ENCODE data around the gene UBE3C. TPM values are rescaled to one million over a fixed set of nuclear protein-coding genes. Genes with fewer than 3 reads are reported as not detected.

Gene UBE3C
- total and polyA plus RNA-seq, 5 donors = 22.0 to 59.7 (median 52.7) TPM

DNA sequence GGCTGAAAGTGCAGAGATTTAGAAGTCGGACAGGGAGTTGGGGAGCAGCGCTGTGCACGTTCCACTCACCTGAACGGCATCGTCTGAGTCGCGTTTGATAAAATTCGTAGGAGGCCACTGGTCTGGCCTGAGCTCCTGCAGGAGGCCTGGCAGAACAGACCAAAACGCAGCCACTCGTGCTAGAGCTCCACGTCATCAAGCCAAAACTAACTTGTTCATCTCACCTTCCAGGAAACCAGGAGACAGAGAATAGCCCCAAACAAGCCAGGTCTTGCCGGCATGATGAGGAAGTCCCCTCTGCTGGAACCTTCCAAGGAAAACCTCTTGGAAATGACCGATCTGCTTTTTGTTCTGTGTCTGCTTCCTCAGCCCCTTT, 154.7 kb downstream of the UBE3C start:
- intact Hi-C loops (cut with DNase I) = no loop called here
- H3K4me3 ChIP-seq (ENCODE audit: low read length) = no peak overlapping the region
- no peak for DNase-seq
- H3K4me1 ChIP-seq (ENCODE audit: control insufficient read depth, insufficient read depth, low read length) = no peaks in the 10 kb centered on the region
- ATAC-seq = no peak
- H3K27me3 ChIP-seq (ENCODE audit: control insufficient read depth, insufficient read depth) = no peaks in the 10 kb centered on the region
- no peaks in the 10 kb centered on the region for H3K9me3 ChIP-seq (ENCODE audit: control insufficient read depth, low read length)
- 81% methylated on average over 13 of the region's 13 CpGs for WGBS
- no peak overlapping the region for H3K27ac ChIP-seq (ENCODE audit: low read length)

- H3K9me3 ChIP-seq (ENCODE audit: control insufficient read depth, low read length) = no peaks in the 10 kb centered on the region
- H3K27me3 ChIP-seq (ENCODE audit: control insufficient read depth, insufficient read depth) = no peaks in the 10 kb centered on the region
- no peak for ATAC-seq
- peak in 1 of 3 donors; percentile 35 for DNase-seq
- WGBS = 89% methylated on average over 12 of the region's 12 CpGs
- intact Hi-C loops (cut with DNase I) = no loop called here
- H3K27ac ChIP-seq (ENCODE audit: low read length) = no peak overlapping the region
- no peak overlapping the region for H3K4me3 ChIP-seq (ENCODE audit: low read length)
- no peaks in the 10 kb centered on the region for H3K4me1 ChIP-seq (ENCODE audit: control insufficient read depth, insufficient read depth, low read length)
Observed at GRCh38 chr7:157294773-157295172, 156.0 kb downstream of the UBE3C start.

DNA sequence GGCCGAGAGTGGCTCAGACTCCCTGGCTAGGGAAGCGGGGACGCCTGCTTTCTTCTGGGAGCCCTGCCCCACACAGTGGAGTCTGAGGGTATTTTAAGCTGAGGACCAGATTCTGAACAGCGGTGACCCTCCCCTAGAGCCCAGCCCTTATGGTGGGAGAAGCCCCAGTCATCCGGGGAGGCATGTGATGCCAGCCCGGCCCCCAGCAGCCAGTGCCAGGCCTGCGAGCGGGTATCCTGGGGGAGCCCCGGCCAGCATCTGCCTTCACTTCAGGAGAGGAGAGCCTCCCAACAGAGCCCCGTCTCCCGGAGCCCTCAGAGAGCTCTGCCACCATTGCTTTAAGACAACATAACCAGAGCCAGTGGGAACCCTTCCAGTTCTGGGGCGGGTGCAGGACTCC, 156.6 kb downstream of the UBE3C start:
- Histone ChIP-seq H3K27me3 (ENCODE audit: control insufficient read depth, insufficient read depth) (no peaks in the 10 kb centered on the region), H3K9me3 (ENCODE audit: control insufficient read depth, low read length) (no peaks in the 10 kb centered on the region), H3K4me3 (ENCODE audit: low read length) (no peak overlapping the region), H3K27ac (ENCODE audit: low read length) (no peak overlapping the region), H3K4me1 (ENCODE audit: control insufficient read depth, insufficient read depth, low read length) (no peaks in the 10 kb centered on the region)
- WGBS = 88% methylated on average over 12 of the region's 12 CpGs
- no peak for ATAC-seq
- DNase-seq = no peak
- intact Hi-C loops (cut with DNase I) = no loop called here

GRCh38 chr7:157297185-157297584, 158.5 kb downstream of the UBE3C start:
- no peak overlapping the region for H3K27ac ChIP-seq (ENCODE audit: low read length)
- H3K27me3 ChIP-seq (ENCODE audit: control insufficient read depth, insufficient read depth) = no peaks in the 10 kb centered on the region
- H3K4me1 ChIP-seq (ENCODE audit: control insufficient read depth, insufficient read depth, low read length) = no peaks in the 10 kb centered on the region
- 62% methylated on average over 13 of the region's 13 CpGs for WGBS
- no peak overlapping the region for H3K4me3 ChIP-seq (ENCODE audit: low read length)
- H3K9me3 ChIP-seq (ENCODE audit: control insufficient read depth, low read length) = no peaks in the 10 kb centered on the region
- DNase-seq (no peak), ATAC-seq (no peak)
- intact Hi-C loops (cut with DNase I) = no loop called here

DNA sequence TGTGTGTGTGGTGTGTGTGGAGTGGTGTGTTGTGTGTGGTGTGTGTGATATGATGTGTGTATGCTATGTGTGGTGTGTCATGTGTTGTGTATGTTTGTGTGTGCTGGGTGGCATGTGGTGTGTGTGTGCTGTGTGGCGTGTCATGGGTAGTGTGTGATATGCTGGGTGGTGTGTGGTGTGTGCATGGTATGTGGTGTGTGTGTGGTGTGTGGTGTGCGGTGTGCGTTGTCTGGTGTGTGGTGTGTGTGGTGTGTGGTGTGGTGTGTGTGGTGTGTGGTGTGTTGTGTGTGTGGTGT, 160.5 kb downstream of the UBE3C start:
- WGBS = 95% methylated on average over 3 of the region's 3 CpGs
- ATAC-seq (no peak), DNase-seq (no peak)
- H3K4me1 ChIP-seq (ENCODE audit: control insufficient read depth, insufficient read depth, low read length) = no peaks in the 10 kb centered on the region
- H3K4me3 ChIP-seq (ENCODE audit: low read length) = no peak overlapping the region
- H3K27ac ChIP-seq (ENCODE audit: low read length) = no peak overlapping the region
- no peaks in the 10 kb centered on the region for H3K9me3 ChIP-seq (ENCODE audit: control insufficient read depth, low read length)
- H3K27me3 ChIP-seq (ENCODE audit: control insufficient read depth, insufficient read depth) = no peaks in the 10 kb centered on the region
- intact Hi-C loops (cut with DNase I) = no loop called here

DNA sequence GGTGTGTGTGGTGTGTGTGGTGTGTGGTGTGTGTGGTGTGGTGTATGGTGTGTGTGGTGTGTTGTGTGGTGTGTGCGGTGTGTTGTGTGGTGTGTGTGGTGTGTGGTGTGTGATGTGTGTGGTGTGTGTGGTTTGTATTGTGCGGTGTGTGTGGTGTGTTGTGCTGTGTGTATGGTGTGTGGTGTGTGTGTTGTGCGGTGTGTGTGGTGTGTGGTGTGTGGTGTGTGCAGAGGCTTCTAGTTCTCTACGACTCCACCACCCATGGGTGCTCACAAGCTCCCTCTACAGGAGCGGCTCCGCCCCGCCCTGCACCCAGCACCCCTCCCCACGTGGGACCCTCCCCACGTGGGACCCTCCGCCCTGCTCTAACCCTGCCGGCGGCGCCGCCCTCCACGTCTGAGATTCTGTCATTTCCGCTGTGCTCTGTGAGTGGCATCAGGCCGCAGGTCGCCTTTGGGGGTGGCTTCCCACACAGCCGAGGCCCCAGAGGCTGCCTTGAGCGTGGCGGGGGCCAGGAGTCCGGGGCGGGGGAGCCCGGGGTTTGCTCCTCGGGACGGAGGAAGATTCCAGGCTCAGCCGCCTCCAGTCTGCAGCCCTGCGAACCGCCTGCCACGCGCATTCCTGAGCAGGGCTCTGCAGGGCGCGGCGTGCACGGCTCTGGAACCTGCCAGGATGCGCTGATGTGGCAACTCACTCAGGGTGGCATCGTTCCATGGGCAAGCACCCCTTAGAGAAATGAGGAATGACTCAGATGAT, 161.1 kb downstream of the UBE3C start:
- Histone ChIP-seq H3K4me3 (ENCODE audit: low read length) (no peak overlapping the region), H3K27ac (ENCODE audit: low read length) (no peak overlapping the region), H3K9me3 (ENCODE audit: control insufficient read depth, low read length) (no peaks in the 10 kb centered on the region), H3K27me3 (ENCODE audit: control insufficient read depth, insufficient read depth) (no peaks in the 10 kb centered on the region), H3K4me1 (ENCODE audit: control insufficient read depth, insufficient read depth, low read length) (no peaks in the 10 kb centered on the region)
- WGBS = 71% methylated on average over 37 of the region's 37 CpGs
- intact Hi-C loops (cut with DNase I) = no loop called here
- peak; percentile 32 to 38 for ATAC-seq
- DNase-seq = peak in 2 of 3 donors; percentile 70

DNA sequence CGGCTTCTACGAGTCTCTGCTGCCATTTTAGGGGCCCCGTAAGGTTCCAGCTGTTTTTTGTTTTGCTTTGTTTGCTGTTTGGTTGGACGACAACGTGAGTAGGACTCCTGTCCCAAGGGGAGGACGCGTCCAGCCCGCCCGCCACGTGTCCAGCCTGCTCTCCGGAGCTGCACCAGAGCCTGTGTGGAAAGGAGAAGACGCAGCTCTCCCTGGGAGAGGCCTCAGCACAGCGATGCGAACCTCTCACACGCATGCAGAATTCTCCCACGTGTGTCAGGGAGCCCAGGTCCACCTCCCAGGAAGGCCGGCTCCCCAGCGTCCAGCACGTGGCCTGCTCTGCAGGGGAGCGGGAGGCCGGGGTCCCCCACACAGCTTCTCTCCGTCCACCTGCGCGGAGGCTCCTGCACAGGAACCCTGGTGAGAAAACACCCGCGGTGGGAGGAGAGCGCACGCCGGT, 161.7 kb downstream of the UBE3C start:
- intact Hi-C loops (cut with DNase I) = no loop called here
- no peak for ATAC-seq
- no peaks in the 10 kb centered on the region for H3K9me3 ChIP-seq (ENCODE audit: control insufficient read depth, low read length)
- DNase-seq = no peak
- H3K27ac ChIP-seq (ENCODE audit: low read length) = no peak overlapping the region
- H3K4me3 ChIP-seq (ENCODE audit: low read length) = no peak overlapping the region
- H3K4me1 ChIP-seq (ENCODE audit: control insufficient read depth, insufficient read depth, low read length) = no peaks in the 10 kb centered on the region
- no peaks in the 10 kb centered on the region for H3K27me3 ChIP-seq (ENCODE audit: control insufficient read depth, insufficient read depth)
- 74% methylated on average over 29 of the region's 29 CpGs for WGBS

DNA sequence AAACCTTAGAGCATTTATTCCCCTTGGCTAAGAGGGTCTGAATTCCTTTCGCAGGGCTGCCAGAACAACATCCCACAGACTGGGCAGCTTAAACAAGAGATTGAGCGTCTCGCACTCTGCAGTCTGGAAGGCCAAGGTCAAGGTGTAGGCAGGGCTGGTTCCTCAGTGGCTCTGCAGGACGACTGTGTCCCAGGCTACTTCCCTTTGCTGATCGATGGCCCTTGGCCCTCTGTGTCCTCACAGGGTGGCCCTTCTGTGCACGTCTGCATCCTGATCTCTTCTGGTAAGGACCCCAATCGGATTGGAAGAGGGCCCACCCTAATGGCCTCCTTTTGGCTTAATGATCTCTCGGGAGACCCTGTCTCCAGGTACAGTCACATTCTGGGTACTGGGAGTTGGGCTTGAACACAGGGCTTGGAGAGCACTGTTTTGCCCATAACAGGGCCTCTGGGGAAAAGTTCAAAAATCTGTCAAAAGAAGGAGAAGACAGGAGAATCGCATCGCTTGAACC, 162.9 kb downstream of the UBE3C start:
- intact Hi-C loops (cut with DNase I) = no loop called here
- ATAC-seq (no peak), DNase-seq (no peak)
- Histone ChIP-seq H3K4me3 (ENCODE audit: low read length) (no peak overlapping the region), H3K9me3 (ENCODE audit: control insufficient read depth, low read length) (no peaks in the 10 kb centered on the region), H3K4me1 (ENCODE audit: control insufficient read depth, insufficient read depth, low read length) (no peaks in the 10 kb centered on the region), H3K27ac (ENCODE audit: low read length) (no peak overlapping the region), H3K27me3 (ENCODE audit: control insufficient read depth, insufficient read depth) (no peaks in the 10 kb centered on the region)
- 73% methylated on average over 10 of the region's 10 CpGs for WGBS

GRCh38 chr7:157306846-157307838, 168.4 kb downstream of the UBE3C start:
- no peaks in the 10 kb centered on the region for H3K27me3 ChIP-seq (ENCODE audit: control insufficient read depth, insufficient read depth)
- ATAC-seq = no peak
- 82% methylated on average over 27 of the region's 27 CpGs for WGBS
- H3K4me1 ChIP-seq (ENCODE audit: control insufficient read depth, insufficient read depth, low read length) = no peaks in the 10 kb centered on the region
- H3K4me3 ChIP-seq (ENCODE audit: low read length) = no peak overlapping the region
- DNase-seq = no peak
- no peak overlapping the region for H3K27ac ChIP-seq (ENCODE audit: low read length)
- intact Hi-C loops (cut with DNase I) = no loop called here
- H3K9me3 ChIP-seq (ENCODE audit: control insufficient read depth, low read length) = no peaks in the 10 kb centered on the region

- Histone ChIP-seq H3K27me3 (ENCODE audit: control insufficient read depth, insufficient read depth) (no peaks in the 10 kb centered on the region), H3K9me3 (ENCODE audit: control insufficient read depth, low read length) (no peaks in the 10 kb centered on the region), H3K27ac (ENCODE audit: low read length) (no peak overlapping the region), H3K4me3 (ENCODE audit: low read length) (no peak overlapping the region), H3K4me1 (ENCODE audit: control insufficient read depth, insufficient read depth, low read length) (no peaks in the 10 kb centered on the region)
- 64% methylated on average over 10 of the region's 10 CpGs for WGBS
- ATAC-seq = no peak
- no peak for DNase-seq
- intact Hi-C loops (cut with DNase I) = no loop called here
Observed at GRCh38 chr7:157309988-157310668, 171.4 kb downstream of the UBE3C start.

Measured in right cardiac atrium (tissue), 5 donors.